GM12875 (cell line): ENCODE results near the gene MYO9A.

ENCODE experiments used
- H3K4me3 ChIP-seq: one replicate; pipeline ENCODE4 v1.5.1; 2011; ENCODE audit warnings: low read depth, low read length, control low read depth
- TF ChIP-seq, protein P1 (sequence below): IDR thresholded peaks from 2 replicates; pipeline ENCODE4 v1.5.1; 2011; ENCODE audit warnings: low read depth, mild to moderate bottlenecking, control low read depth, inconsistent platforms, low read length, moderate library complexity, borderline replicate concordance; ENCODE audit not compliant: insufficient read depth

Gene MYO9A, protein sequence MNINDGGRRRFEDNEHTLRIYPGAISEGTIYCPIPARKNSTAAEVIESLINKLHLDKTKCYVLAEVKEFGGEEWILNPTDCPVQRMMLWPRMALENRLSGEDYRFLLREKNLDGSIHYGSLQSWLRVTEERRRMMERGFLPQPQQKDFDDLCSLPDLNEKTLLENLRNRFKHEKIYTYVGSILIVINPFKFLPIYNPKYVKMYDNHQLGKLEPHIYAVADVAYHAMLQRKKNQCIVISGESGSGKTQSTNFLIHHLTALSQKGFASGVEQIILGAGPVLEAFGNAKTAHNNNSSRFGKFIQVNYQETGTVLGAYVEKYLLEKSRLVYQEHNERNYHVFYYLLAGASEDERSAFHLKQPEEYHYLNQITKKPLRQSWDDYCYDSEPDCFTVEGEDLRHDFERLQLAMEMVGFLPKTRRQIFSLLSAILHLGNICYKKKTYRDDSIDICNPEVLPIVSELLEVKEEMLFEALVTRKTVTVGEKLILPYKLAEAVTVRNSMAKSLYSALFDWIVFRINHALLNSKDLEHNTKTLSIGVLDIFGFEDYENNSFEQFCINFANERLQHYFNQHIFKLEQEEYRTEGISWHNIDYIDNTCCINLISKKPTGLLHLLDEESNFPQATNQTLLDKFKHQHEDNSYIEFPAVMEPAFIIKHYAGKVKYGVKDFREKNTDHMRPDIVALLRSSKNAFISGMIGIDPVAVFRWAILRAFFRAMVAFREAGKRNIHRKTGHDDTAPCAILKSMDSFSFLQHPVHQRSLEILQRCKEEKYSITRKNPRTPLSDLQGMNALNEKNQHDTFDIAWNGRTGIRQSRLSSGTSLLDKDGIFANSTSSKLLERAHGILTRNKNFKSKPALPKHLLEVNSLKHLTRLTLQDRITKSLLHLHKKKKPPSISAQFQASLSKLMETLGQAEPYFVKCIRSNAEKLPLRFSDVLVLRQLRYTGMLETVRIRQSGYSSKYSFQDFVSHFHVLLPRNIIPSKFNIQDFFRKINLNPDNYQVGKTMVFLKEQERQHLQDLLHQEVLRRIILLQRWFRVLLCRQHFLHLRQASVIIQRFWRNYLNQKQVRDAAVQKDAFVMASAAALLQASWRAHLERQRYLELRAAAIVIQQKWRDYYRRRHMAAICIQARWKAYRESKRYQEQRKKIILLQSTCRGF (N-terminal part only)

DNA sequence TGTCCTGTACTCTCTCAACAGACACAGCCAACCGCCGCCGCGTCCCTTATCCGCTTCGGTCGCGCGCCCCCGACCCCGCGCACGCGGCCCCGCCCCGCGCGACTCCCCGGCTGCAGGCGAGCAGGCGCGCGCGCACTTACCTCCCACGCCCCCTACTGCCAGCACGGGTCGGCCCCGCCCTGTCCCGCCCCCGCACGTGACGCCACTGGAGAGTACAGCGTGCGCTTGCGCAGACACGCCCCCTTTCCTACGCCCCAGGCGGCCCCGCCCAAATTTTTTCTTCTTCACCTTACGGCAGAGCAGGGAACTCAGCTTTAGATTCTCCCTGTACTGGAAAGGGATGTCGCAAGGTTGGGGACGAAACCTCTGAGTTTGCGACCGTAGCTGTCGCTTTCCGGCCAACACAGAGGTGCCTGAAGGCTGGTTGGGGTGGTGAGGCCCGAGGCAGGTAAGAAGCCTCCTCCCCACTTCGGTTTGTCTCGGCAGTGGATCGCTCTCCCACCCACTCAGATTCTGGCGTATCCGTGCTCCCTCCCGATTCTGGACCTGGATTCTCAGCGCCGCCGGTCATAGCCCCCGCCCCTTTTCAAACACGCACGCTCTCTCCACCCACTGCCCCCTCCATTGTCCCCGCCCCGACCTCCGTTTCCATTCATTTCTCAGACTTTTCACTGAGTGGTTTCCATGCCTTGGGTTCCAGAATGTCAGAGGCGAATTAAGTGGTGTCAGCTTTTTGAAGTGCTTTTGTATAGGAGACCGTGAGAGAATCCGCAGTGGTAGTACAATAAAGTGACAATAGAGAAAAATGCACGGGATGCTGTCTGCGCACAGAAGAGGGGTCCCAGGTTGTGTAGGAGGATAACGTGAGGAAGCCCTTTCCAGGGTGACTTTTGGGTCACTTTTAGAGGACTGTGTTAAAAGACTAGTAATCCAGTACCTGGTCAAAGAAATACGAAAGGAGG, at the start of gene MYO9A, which contains the start of gene SENP8:
TSS of gene MYO9A (minus strand) at position 134 of the 962 bp plus-strand sequence. CDS start 71,587 bp downstream, outside the sequence.
TSS of gene SENP8 (plus strand) at position 387 of the 962 bp plus-strand sequence. CDS start 21,221 bp downstream, outside the sequence.
- H3K4me3 ChIP-seq, result peak within 1 kb of the TSS; percentile 99
- TF ChIP-seq, protein P1, sequence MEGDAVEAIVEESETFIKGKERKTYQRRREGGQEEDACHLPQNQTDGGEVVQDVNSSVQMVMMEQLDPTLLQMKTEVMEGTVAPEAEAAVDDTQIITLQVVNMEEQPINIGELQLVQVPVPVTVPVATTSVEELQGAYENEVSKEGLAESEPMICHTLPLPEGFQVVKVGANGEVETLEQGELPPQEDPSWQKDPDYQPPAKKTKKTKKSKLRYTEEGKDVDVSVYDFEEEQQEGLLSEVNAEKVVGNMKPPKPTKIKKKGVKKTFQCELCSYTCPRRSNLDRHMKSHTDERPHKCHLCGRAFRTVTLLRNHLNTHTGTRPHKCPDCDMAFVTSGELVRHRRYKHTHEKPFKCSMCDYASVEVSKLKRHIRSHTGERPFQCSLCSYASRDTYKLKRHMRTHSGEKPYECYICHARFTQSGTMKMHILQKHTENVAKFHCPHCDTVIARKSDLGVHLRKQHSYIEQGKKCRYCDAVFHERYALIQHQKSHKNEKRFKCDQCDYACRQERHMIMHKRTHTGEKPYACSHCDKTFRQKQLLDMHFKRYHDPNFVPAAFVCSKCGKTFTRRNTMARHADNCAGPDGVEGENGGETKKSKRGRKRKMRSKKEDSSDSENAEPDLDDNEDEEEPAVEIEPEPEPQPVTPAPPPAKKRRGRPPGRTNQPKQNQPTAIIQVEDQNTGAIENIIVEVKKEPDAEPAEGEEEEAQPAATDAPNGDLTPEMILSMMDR, result no peak

DNA sequence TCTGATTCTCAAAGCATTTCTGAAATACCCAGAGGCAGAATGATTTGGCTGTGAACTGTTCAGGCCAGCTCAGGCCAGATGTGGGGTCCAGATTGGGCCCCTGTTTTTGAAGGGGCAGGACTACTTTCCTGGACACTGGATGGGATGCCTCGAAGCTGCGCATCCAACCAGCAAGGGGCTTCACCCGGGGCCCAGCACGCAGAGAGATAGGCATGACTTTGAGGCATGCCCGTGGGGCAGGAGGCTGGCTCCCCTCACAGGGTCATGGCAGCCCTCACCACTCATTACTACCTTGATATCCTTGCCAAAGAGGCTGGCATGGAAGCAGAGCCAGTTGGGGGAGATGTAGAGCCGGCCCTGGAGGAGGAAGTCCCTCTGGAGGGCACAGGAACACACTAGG, 49.5 kb upstream of the MYO9A start:
- TF ChIP-seq, protein P1, result no peak
- H3K4me3 ChIP-seq, result no peak overlapping the region

DNA sequence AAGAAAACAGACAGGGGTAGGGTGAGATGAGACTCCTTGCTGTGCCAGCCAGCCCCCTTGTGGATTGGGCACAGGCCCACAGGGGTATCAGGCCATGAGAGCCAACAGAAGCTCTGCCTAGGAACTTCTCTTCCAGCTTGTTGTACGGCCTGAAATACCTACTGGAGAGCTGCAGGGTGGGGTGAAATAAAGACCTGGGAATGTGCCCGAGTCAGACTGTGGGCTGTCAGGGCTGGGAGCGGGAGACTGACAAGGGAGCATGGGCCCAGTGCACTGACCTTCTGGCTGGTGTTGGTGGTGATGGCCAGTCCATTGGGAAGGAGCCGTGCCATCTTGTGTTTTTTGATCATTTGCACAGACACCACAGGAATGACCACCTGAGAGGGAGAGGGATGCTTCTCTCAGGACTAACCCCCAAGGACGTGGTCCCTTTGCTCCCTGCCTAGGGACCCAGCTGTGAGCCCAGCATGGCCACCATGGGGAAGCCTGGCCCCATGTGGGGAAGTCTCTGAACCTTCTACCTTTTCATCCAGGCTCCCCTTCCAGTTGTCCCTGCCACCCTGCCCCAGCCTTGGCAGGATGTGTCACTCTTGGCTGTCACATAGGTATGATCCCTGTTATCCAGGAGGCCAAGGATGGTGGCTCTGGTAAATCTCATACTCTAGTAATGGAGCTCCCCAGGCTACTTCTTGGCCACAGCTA, 48.9 kb upstream of the MYO9A start:
- TF ChIP-seq, protein P1, result no peak
- no peak overlapping the region for H3K4me3 ChIP-seq

DNA sequence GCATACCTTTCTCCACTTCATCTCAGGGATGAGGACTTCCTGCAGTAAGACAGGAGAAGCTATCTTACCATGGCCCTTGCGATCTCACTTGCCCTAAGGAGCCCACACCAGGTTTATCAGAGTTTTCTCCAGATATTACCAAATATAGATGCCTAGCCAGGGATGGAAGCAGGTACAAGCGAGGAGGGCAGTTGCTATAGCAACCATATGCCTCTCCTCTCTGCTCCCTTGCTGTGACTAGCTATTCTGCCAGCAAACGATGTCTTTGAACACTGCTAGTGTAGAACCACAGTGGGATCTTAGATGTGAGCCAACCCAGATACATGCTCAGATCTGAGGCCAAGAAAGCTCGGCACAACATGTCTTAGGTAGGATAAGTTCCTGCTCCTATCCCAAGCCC, 45.8 kb upstream of the MYO9A start:
- TF ChIP-seq, protein P1, result no peak
- no peak overlapping the region for H3K4me3 ChIP-seq

DNA sequence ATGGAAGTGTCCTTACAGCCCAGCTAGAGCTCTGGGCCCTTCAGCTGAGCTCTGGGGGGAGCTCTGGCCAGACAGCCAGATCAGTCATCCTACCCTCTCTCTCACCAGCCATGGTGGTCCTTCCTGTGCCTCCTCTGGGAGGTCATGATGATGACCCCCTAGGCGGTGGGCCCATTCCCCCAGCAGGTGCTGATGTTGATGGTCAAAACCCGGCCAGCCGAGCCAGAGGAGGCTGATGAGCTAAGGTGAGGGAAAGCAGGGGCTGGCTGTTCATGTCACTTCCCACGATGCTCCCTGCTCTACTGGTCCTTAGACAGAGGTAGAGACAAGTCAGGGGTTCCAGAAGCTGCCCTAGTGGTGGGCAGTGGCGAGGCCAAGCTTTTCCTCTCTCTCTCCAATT, 44.6 kb upstream of the MYO9A start:
- H3K4me3 ChIP-seq, result no peak overlapping the region
- TF ChIP-seq, protein P1, result no peak
